GM23338 (cell line): ENCODE data around the gene PLCG2. TPM values are rescaled to one million over a fixed set of nuclear protein-coding genes. Genes with fewer than 3 reads are reported as not detected.

Experiments used
- ATAC-seq: fragments of 200-7000 bp; cut with Tn5 transposase; 3 replicates; pipeline ENCODE4 v1.9.1; 2020
- DNase-seq: peaks from one replicate; pipeline ENCODE4 v3.0.0-alpha.2; 2015; ENCODE audit warnings: low spot score
- H2AFZ ChIP-seq: fragments of 200-600 bp; sonication (generic); 2 replicates; pipeline ENCODE4 v1.8.0; 2016; ENCODE audit warnings: antibody characterized with exemption, mild to moderate bottlenecking, moderate library complexity
- H3F3A ChIP-seq: fragments of 200-600 bp; sonication (generic); replicated peaks from 2 replicates; pipeline ENCODE4 v1.8.0; 2017; ENCODE audit warnings: antibody characterized with exemption, mixed run types, low read depth
- H3K27ac ChIP-seq: fragments of 200-600 bp; sonication (generic); 2 replicates; pipeline ENCODE4 v1.6.1; 2016; ENCODE audit warnings: low read depth
- H3K27me3 ChIP-seq: fragments of 200-600 bp; sonication (generic); 2 replicates; pipeline ENCODE4 v1.8.0; 2016; ENCODE audit warnings: mild to moderate bottlenecking, mixed run types, moderate library complexity; ENCODE audit not compliant: insufficient read depth
- H3K36me3 ChIP-seq: fragments of 200-600 bp; sonication (generic); 2 replicates; pipeline ENCODE4 v1.8.0; 2016; ENCODE audit warnings: mild to moderate bottlenecking; ENCODE audit not compliant: insufficient read depth
- H3K4me1 ChIP-seq: fragments of 200-600 bp; sonication (generic); 2 replicates; pipeline ENCODE4 v1.8.0; 2016; ENCODE audit warnings: mild to moderate bottlenecking, moderate library complexity; ENCODE audit not compliant: insufficient read depth
- H3K4me2 ChIP-seq: fragments of 200-600 bp; sonication (generic); 2 replicates; pipeline ENCODE4 v1.7.1; 2017; ENCODE audit warnings: mixed run types
- H3K4me3 ChIP-seq: fragments of 200-600 bp; sonication (generic); 2 replicates; pipeline ENCODE4 v1.6.1; 2016; ENCODE audit warnings: mixed run types
- H3K79me2 ChIP-seq: fragments of 200-600 bp; sonication (generic); replicated peaks from 2 replicates; pipeline ENCODE4 v1.8.0; 2017; ENCODE audit warnings: mild to moderate bottlenecking; ENCODE audit not compliant: insufficient read depth
- H3K9me2 ChIP-seq: fragments of 200-600 bp; sonication (generic); 2 replicates; pipeline ENCODE4 v1.8.0; 2017; ENCODE audit not compliant: insufficient read depth
- H4K20me1 ChIP-seq: fragments of 200-600 bp; sonication (generic); replicated peaks from 2 replicates; pipeline ENCODE4 v1.8.0; 2017; ENCODE audit warnings: mild to moderate bottlenecking; ENCODE audit not compliant: insufficient read depth
- H3K27ac Mint-ChIP-seq: 2 replicates; pipeline ENCODE4 v1.8.0; 2020; ENCODE audit warnings: inconsistent platforms, mild to moderate bottlenecking, moderate library complexity, mixed read lengths
- H3K27me3 Mint-ChIP-seq: 3 replicates; pipeline ENCODE4 v1.8.0; 2022; ENCODE audit warnings: low read depth, mild to moderate bottlenecking, moderate library complexity, mixed read lengths, inconsistent platforms; ENCODE audit not compliant: insufficient read depth, poor library complexity
- H3K36me3 Mint-ChIP-seq: 3 replicates; pipeline ENCODE4 v1.8.0; 2021; ENCODE audit warnings: low read depth, mild to moderate bottlenecking, inconsistent platforms, moderate library complexity, mixed read lengths
- H3K4me1 Mint-ChIP-seq: 3 replicates; pipeline ENCODE4 v1.8.0; 2020; ENCODE audit warnings: mild to moderate bottlenecking, inconsistent platforms, mixed read lengths
- H3K4me3 Mint-ChIP-seq: 3 replicates; pipeline ENCODE4 v1.8.0; 2021; ENCODE audit warnings: moderate library complexity, mild to moderate bottlenecking, inconsistent platforms, mixed read lengths
- H3K9me3 Mint-ChIP-seq: 3 replicates; pipeline ENCODE4 v1.8.0; 2020; ENCODE audit warnings: moderate library complexity, mild to moderate bottlenecking, inconsistent platforms, mixed read lengths
- CREB1 ChIP-seq: fragments of 250-450 bp; sonication (Bioruptor Pico); IDR thresholded peaks from 2 replicates; pipeline ENCODE4 v1.5.0; 2020; ENCODE audit warnings: low read depth, mild to moderate bottlenecking, moderate library complexity
- CTCF ChIP-seq, 2 experiments: fragments of 200-600 bp in 1 of 2; sonication (generic) in 1 of 2; conservative IDR thresholded peaks; 2 replicates each; pipeline versions ENCODE4 v1.5.1 to v1.6.1; 2016 to 2017; ENCODE audit warnings: antibody characterized with exemption in 2 of 2, low read depth in 2 of 2, mild to moderate bottlenecking in 2 of 2, moderate library complexity in 1 of 2
- STAT1 ChIP-seq: IDR thresholded peaks from one replicate; pipeline ENCODE4 v1.6.1; 2016; ENCODE audit warnings: antibody characterized with exemption; ENCODE audit not compliant: unreplicated experiment
- ZNF462 ChIP-seq: fragments of 250-450 bp; sonication (Bioruptor Pico); IDR thresholded peaks from 2 replicates; pipeline ENCODE4 v1.5.0; 2020; ENCODE audit warnings: mild to moderate bottlenecking, moderate library complexity
- polyA plus RNA-seq: library from polyadenylated mRNA; unstranded; fragments of >200 nt; fragmentation: Nextera tagmentation; extraction: Ambion mirVana; gene quantifications from 2 replicates; pipeline ENCODE4 v1.2.1, GENCODE V29; 2016
- total RNA-seq: library from RNA; depleted of rRNA; stranded (reverse); fragments of >200 nt; shearing (Covaris generic); gene quantifications from 2 replicates; pipeline ENCODE4 v1.2.3, GENCODE V29; 2014

PLCG2 gene
- total and polyA plus RNA-seq, 2 experiments from 2014 or later, result 2.4 to 5.9 TPM

- peak; percentile 73 for ATAC-seq
- Mint-ChIP-seq H3K4me1 (peaks cover 53% of the 10 kb centered on the region), H3K4me3 (no peak overlapping the region; the same call in 2 of the 3 replicates), H3K9me3 (no peaks in the 10 kb centered on the region), H3K27me3 (peaks cover 9% of the 10 kb centered on the region), H3K36me3 (no peaks in the 10 kb centered on the region), H3K27ac (peak overlapping the region; percentile 87)
- H4K20me1 ChIP-seq, result no peaks in the 10 kb centered on the region
- TF ChIP-seq CTCF (conservative IDR thresholded peaks at IDR 0.05; ENCODE audit: low read depth in 2 of 2) (peak; percentile 44 to 45), ZNF462 (CRISPR knock-in tag) (peak; percentile 65; the same call in 1 of the 2 replicates), CREB1 (CRISPR knock-in tag) (no peak), STAT1 (no peak)
- H3K4me2 ChIP-seq, result peak overlapping the region; percentile 53; the same call in 1 of the 2 replicates
- H2AFZ ChIP-seq, result no peak overlapping the region
- DNase-seq, result peak; percentile 77
- no peak overlapping the region for H3K4me3 ChIP-seq
- peaks cover 39% of the 10 kb centered on the region for H3K4me1 ChIP-seq
- H3F3A ChIP-seq, result no peaks in the 10 kb centered on the region
- H3K27ac ChIP-seq, result no peak overlapping the region
- no peaks in the 10 kb centered on the region for H3K27me3 ChIP-seq
- no peaks in the 10 kb centered on the region for H3K36me3 ChIP-seq
- H3K79me2 ChIP-seq, result no peaks in the 10 kb centered on the region
- H3K9me2 ChIP-seq, result no peaks in the 10 kb centered on the region
Measured at GRCh38 chr16:81939164-81940056, 160.3 kb downstream of the PLCG2 start.
